ENCODE results near the gene AIRE.
"Not testable (repeated sequence)": the region's sequence is repeated elsewhere in the genome, so short reads cannot be mapped to it uniquely, and the experiment has no call there.

DNA sequence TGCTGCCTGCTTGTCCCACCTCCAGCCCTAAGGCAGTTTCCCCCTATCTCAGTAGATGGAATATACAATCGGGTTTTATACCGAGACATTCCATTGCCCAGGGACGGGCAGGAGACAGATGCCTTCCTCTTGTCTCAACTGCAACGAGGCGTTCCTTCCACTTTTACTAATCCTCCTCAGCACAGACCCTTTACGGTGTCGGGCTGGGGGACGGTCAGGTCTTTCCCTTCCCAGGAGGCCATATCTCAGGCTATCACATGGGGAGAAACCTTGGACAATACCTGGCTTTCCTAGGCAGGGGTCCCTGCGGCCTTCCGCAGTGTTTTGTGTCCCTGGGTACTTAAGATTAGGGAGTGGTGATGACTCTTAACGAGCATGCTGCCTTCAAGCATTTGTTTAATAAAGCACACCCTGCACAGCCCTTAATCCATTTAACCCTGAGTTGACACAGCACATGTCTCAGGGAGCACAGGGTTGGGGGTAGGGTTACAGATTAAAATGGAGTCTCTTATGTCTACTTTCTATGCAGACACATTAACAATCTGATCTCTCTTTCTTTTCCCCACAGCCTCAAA is 2.4 kb upstream of the AIRE start:
- TF ChIP-seq, protein P1, sequence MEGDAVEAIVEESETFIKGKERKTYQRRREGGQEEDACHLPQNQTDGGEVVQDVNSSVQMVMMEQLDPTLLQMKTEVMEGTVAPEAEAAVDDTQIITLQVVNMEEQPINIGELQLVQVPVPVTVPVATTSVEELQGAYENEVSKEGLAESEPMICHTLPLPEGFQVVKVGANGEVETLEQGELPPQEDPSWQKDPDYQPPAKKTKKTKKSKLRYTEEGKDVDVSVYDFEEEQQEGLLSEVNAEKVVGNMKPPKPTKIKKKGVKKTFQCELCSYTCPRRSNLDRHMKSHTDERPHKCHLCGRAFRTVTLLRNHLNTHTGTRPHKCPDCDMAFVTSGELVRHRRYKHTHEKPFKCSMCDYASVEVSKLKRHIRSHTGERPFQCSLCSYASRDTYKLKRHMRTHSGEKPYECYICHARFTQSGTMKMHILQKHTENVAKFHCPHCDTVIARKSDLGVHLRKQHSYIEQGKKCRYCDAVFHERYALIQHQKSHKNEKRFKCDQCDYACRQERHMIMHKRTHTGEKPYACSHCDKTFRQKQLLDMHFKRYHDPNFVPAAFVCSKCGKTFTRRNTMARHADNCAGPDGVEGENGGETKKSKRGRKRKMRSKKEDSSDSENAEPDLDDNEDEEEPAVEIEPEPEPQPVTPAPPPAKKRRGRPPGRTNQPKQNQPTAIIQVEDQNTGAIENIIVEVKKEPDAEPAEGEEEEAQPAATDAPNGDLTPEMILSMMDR (IDR thresholded peaks at IDR 0.05), result not testable (repeated sequence)
- peak; percentile 75 for TF ChIP-seq EZH2phosphoT487 (IDR thresholded peaks at IDR 0.05)
